Gastroesophageal sphincter (tissue), 4 donors: Measurements from ENCODE around the gene CTRL. TPM values are rescaled to one million over a fixed set of nuclear protein-coding genes. Genes with fewer than 3 reads are reported as not detected.

Experiments used
- ATAC-seq: fragments of 150-250 bp; one replicate; pipeline ENCODE4 v1.9.1; 2016; ENCODE audit warnings: mild to moderate bottlenecking, moderate library complexity
- H3K27ac ChIP-seq, 4 donors: fragments of 200-600 bp; sonication (generic) in 3 of 4; 1 replicate in 3 of 4; 2 replicates in 1 of 4; pipeline ENCODE4 v1.5.1; 2016 to 2019
- H3K27me3 ChIP-seq: fragments of 200-600 bp; sonication (generic); one replicate; pipeline ENCODE4 v1.5.1; 2019
- H3K36me3 ChIP-seq, 2 donors: fragments of 200-600 bp; sonication (generic); one replicate each; pipeline ENCODE4 v1.5.1; 2019; ENCODE audit warnings: control low read depth in 1 of 2
- H3K4me1 ChIP-seq, 3 donors: fragments of 200-600 bp; sonication (generic); 1 replicate in 2 of 3; 2 replicates in 1 of 3; pipeline ENCODE4 v1.5.1; 2016 to 2019; ENCODE audit warnings: control low read depth in 2 of 3
- H3K4me3 ChIP-seq, 2 donors: fragments of 200-600 bp; sonication (generic); one replicate each; pipeline ENCODE4 v1.5.1; 2019; ENCODE audit warnings: mild to moderate bottlenecking in 1 of 2, moderate library complexity in 1 of 2
- H3K9me3 ChIP-seq, 3 donors: fragments of 200-600 bp; sonication (generic); one replicate each; pipeline ENCODE4 v1.5.1; 2017 to 2019; ENCODE audit warnings: control low read depth in 2 of 3
- CTCF ChIP-seq, 4 experiments: fragments of 200-600 bp in 2 of 4; fragments of 450-650 bp in 2 of 4; sonication (generic) in 1 of 4; IDR thresholded peaks; one replicate each; pipeline ENCODE4 v1.5.1; 2017 to 2019; ENCODE audit warnings: antibody characterized with exemption in 4 of 4, mild to moderate bottlenecking in 2 of 4, moderate library complexity in 2 of 4
- EP300 ChIP-seq: sonication (generic); formaldehyde crosslinking; IDR thresholded peaks from one replicate; pipeline ENCODE4 v1.6.1; 2017; ENCODE audit warnings: antibody characterized with exemption, mild to moderate bottlenecking
- POLR2A ChIP-seq, 2 donors: fragments of 450-650 bp; IDR thresholded peaks; one replicate each; pipeline ENCODE4 v1.6.1; 2017; ENCODE audit warnings: antibody characterized with exemption in 2 of 2, mild to moderate bottlenecking in 2 of 2, moderate library complexity in 1 of 2
- POLR2AphosphoS5 ChIP-seq: sonication (generic); formaldehyde crosslinking; IDR thresholded peaks from one replicate; pipeline ENCODE4 v1.6.1; 2017; ENCODE audit warnings: antibody characterized with exemption
- WGBS, 2 donors: methylation state at CpG; one replicate each; pipeline ENCODE4 v1.1.5; 2018; ENCODE audit warnings: low coverage in 1 of 2; 5-methylcytosine and 5-hydroxymethylcytosine counted together
- total RNA-seq, 4 donors: library from RNA; depleted of rRNA; stranded (reverse); fragments of >200 nt; gene quantifications; one replicate each; pipeline ENCODE4 v1.1.0, GENCODE V29; 2016

Gene CTRL
- total RNA-seq, 4 donors from 2014 or later: 1.2 to 5.0 TPM; not detected in 2

- WGBS, 2 donors: 83% methylated on average over 1 of the region's 8 CpGs; no CpG with 5 or more reads in 1 of the 2 donors
- no peak for ATAC-seq
- H3K4me1 ChIP-seq: peaks cover 0 to 90% (median 63%) of the 10 kb centered on the region in 3 donors
- peaks cover 0 to 65% of the 10 kb centered on the region in 2 donors for H3K36me3 ChIP-seq
- H3K4me3 ChIP-seq: no peak overlapping the region
- no peaks in the 10 kb centered on the region for H3K9me3 ChIP-seq
- TF ChIP-seq POLR2A (IDR thresholded peaks at IDR 0.05) (no peak), POLR2AphosphoS5 (no peak), EP300 (no peak), CTCF (IDR thresholded peaks at IDR 0.05) (no peak)
- no peaks in the 10 kb centered on the region for H3K27me3 ChIP-seq
- H3K27ac ChIP-seq: peak overlapping the region in 3 of 4 donors; percentile 76 to 100 (median 98)
Observed at GRCh38 chr16:67962135-67962534, 30.5 kb upstream of the CTRL start.

- Histone ChIP-seq H3K4me3 (no peak overlapping the region), H3K27me3 (no peaks in the 10 kb centered on the region), H3K4me1 (peaks cover 0 to 84% (median 57%) of the 10 kb centered on the region in 3 donors), H3K36me3 (peaks cover 0 to 70% of the 10 kb centered on the region in 2 donors), H3K27ac (peak overlapping the region in 3 of 4 donors; percentile 76 to 100 (median 98)), H3K9me3 (no peaks in the 10 kb centered on the region)
- 33% methylated on average over 1 of the region's 13 CpGs; no CpG with 5 or more reads in 1 of the 2 donors for WGBS, 2 donors
- TF ChIP-seq POLR2AphosphoS5: no peak
- no peak for TF ChIP-seq CTCF (IDR thresholded peaks at IDR 0.05)
- TF ChIP-seq POLR2A (IDR thresholded peaks at IDR 0.05): no peak
- TF ChIP-seq EP300: no peak
- no peak for ATAC-seq
Observed at GRCh38 chr16:67961551-67961957, 29.9 kb upstream of the CTRL start.

GRCh38 chr16:67959536-67960329, 28.1 kb upstream of the CTRL start:
- peak overlapping the region; percentile 2 to 100 (median 87) for H3K27ac ChIP-seq
- ATAC-seq: peak; percentile 88
- TF ChIP-seq CTCF (IDR thresholded peaks at IDR 0.05) (no peak), POLR2AphosphoS5 (peak; percentile 76), EP300 (no peak)
- H3K4me1 ChIP-seq: peaks cover 0 to 70% (median 41%) of the 10 kb centered on the region in 3 donors
- H3K4me3 ChIP-seq: no peak overlapping the region
- no peaks in the 10 kb centered on the region for H3K9me3 ChIP-seq
- H3K36me3 ChIP-seq: peaks cover 0 to 89% of the 10 kb centered on the region in 2 donors
- no peaks in the 10 kb centered on the region for H3K27me3 ChIP-seq
- 38 to 40% methylated on average over 1 to 2 of the region's 11 CpGs for WGBS, 2 donors

- TF ChIP-seq POLR2A (IDR thresholded peaks at IDR 0.05): no peak
- TF ChIP-seq CTCF (IDR thresholded peaks at IDR 0.05): no peak
- no peak for TF ChIP-seq POLR2AphosphoS5
- no peak for TF ChIP-seq EP300
- no peak overlapping the region for H3K4me3 ChIP-seq
- H3K4me1 ChIP-seq: peaks cover 0 to 62% (median 22%) of the 10 kb centered on the region in 3 donors
- peaks cover 0 to 100% of the 10 kb centered on the region in 2 donors for H3K36me3 ChIP-seq
- H3K27me3 ChIP-seq: no peaks in the 10 kb centered on the region
- 100% methylated on average over 1 of the region's 9 CpGs; no CpG with 5 or more reads in 1 of the 2 donors for WGBS, 2 donors
- H3K27ac ChIP-seq: peak overlapping the region in 3 of 4 donors; percentile 13 to 100 (median 98)
- H3K9me3 ChIP-seq: no peaks in the 10 kb centered on the region
- no peak for ATAC-seq
Observed at GRCh38 chr16:67957622-67958021, 26.0 kb upstream of the CTRL start.
